ENCODE measurements around the gene CDKAL1.

- TF ChIP-seq CTCF (IDR thresholded peaks at IDR 0.05), result no peak
- TF ChIP-seq EP300 (IDR thresholded peaks at IDR 0.05), result no peak
- TF ChIP-seq POLR2A (IDR thresholded peaks at IDR 0.05), result no peak
- TF ChIP-seq POLR2AphosphoS5 (IDR thresholded peaks at IDR 0.05), result no peak
Observed at GRCh38 chr6:20747991-20748390, 213.7 kb downstream of the CDKAL1 start.
